Esophagus squamous epithelium (tissue), 5 donors: ENCODE data around the gene ALG5. TPM values are rescaled to one million over a fixed set of nuclear protein-coding genes. Genes with fewer than 3 reads are reported as not detected.

Source experiments
- DNase-seq: peaks from one replicate; lab custom pipeline; 2025; lab: John Stamatoyannopoulos, UW
- H3K27ac ChIP-seq, 4 donors: fragments of 200-600 bp; sonication (generic); one replicate each; pipeline ENCODE4 v1.5.1; 2016 to 2019; ENCODE audit warnings: mild to moderate bottlenecking in 1 of 4
- H3K27me3 ChIP-seq, 4 donors: fragments of 200-600 bp; sonication (generic); 1 replicate in 3 of 4; 2 replicates in 1 of 4; pipeline versions ENCODE4 v1.5.1 to v1.6.0; 2017 to 2021; ENCODE audit warnings: antibody characterized with exemption in 1 of 4
- H3K36me3 ChIP-seq, 3 donors: fragments of 200-600 bp; sonication (generic); one replicate each; pipeline ENCODE4 v1.5.1; 2016 to 2019
- H3K4me1 ChIP-seq, 3 donors: fragments of 200-600 bp; sonication (generic); one replicate each; pipeline ENCODE4 v1.5.1; 2017 to 2019
- H3K4me3 ChIP-seq, 4 donors: fragments of 200-600 bp; sonication (generic); 1 replicate in 3 of 4; 2 replicates in 1 of 4; pipeline ENCODE4 v1.5.1; 2016 to 2019; ENCODE audit warnings: mild to moderate bottlenecking in 2 of 4, moderate library complexity in 1 of 4
- H3K9me3 ChIP-seq, 3 donors: fragments of 200-600 bp; sonication (generic); one replicate each; pipeline ENCODE4 v1.5.1; 2016 to 2019
- CTCF ChIP-seq, 6 experiments: fragments of 450-650 bp in 4 of 6; fragments of 200-600 bp in 2 of 6; sonication (generic) in 2 of 6; IDR thresholded peaks; one replicate each; pipeline ENCODE4 v1.5.1; 2016 to 2019; ENCODE audit warnings: antibody characterized with exemption in 6 of 6, mild to moderate bottlenecking in 4 of 6, moderate library complexity in 4 of 6
- POLR2A ChIP-seq, 4 donors: fragments of 450-650 bp; IDR thresholded peaks; one replicate each; pipeline ENCODE4 v1.6.1; 2017; ENCODE audit warnings: antibody characterized with exemption in 4 of 4, mild to moderate bottlenecking in 4 of 4, moderate library complexity in 3 of 4
- WGBS, 2 donors: methylation state at CpG; one replicate each; pipeline ENCODE4 v1.1.5; 2018; 5-methylcytosine and 5-hydroxymethylcytosine counted together
- intact Hi-C: fragments of 100-400 bp; cut with DNase I; formaldehyde crosslinking; loops from one replicate; pipeline ENCODE4 v1.15.0; 2022
- total RNA-seq, 4 donors: library from RNA; depleted of rRNA; stranded (reverse); fragments of >200 nt; gene quantifications; one replicate each; pipeline ENCODE4 v1.1.0, GENCODE V29; 2016
- donor health status: DM: yes; HTN: yes; CAD: no.

Gene ALG5
- total RNA-seq, 4 donors from 2014 or later, result 15.0 to 43.1 (median 23.3) TPM

GRCh38 chr13:36986462-36987240, 12.5 kb downstream of the ALG5 start:
- H3K4me1 ChIP-seq, result peaks cover 0 to 12% (median 0%) of the 10 kb centered on the region in 3 donors
- H3K27ac ChIP-seq, result peak overlapping the region in 1 of 4 donors; percentile 13
- WGBS, 2 donors, result 59 to 63% methylated on average over 2 of the region's 2 CpGs
- DNase-seq, result no peak
- no peaks in the 10 kb centered on the region for H3K27me3 ChIP-seq
- no peak overlapping the region for H3K4me3 ChIP-seq
- peaks cover 0 to 97% (median 20%) of the 10 kb centered on the region in 3 donors for H3K36me3 ChIP-seq
- intact Hi-C loops, result no loop called here
- no peaks in the 10 kb centered on the region for H3K9me3 ChIP-seq
- TF ChIP-seq CTCF (IDR thresholded peaks at IDR 0.05) (no peak), POLR2A (IDR thresholded peaks at IDR 0.05) (no peak)

DNA sequence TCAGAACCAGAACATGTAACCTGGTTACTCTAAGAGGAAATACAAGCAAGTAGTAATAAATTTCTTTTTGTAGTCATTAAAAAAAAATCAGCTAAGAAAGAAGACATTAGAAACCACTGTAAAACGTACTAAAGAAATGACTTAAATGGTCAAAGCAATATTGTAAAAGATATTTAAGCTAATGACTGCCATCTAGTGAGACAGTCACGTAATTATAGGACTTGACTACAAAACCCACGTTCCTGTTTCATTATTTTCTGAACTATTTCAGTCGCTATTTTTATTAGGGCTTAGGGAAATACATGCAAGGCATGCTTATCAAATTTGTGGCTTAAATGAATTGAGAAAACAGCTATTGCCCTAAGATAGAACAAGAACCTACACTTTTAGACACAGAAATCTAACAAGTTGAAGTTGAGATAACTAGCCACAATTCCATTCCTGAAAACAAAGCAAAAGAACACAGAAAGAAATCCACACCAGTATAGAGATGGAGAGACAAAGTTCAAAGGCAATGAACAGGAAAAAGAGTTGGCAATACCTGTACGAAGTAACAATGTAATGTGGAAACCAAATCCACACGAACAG, 17.9 kb downstream of the ALG5 start:
- no peaks in the 10 kb centered on the region for H3K4me1 ChIP-seq
- DNase-seq, result no peak
- intact Hi-C loops, result no loop called here
- H3K4me3 ChIP-seq, result no peak overlapping the region
- peaks cover 0 to 94% (median 26%) of the 10 kb centered on the region in 3 donors for H3K36me3 ChIP-seq
- no peaks in the 10 kb centered on the region for H3K27me3 ChIP-seq
- WGBS, 2 donors, result 28% methylated on average over 6 of the region's 6 CpGs
- H3K9me3 ChIP-seq, result no peaks in the 10 kb centered on the region
- TF ChIP-seq POLR2A (IDR thresholded peaks at IDR 0.05), result no peak
- TF ChIP-seq CTCF (IDR thresholded peaks at IDR 0.05), result peak in 5 of 6 experiments; percentile 24 to 65 (median 33)
- no peak overlapping the region for H3K27ac ChIP-seq

- Histone ChIP-seq H3K36me3 (peaks cover 0 to 95% (median 21%) of the 10 kb centered on the region in 3 donors), H3K27me3 (no peaks in the 10 kb centered on the region), H3K4me1 (no peaks in the 10 kb centered on the region), H3K9me3 (no peaks in the 10 kb centered on the region), H3K27ac (no peak overlapping the region), H3K4me3 (no peak overlapping the region)
- no peak for DNase-seq
- TF ChIP-seq CTCF (IDR thresholded peaks at IDR 0.05) (no peak), POLR2A (IDR thresholded peaks at IDR 0.05) (no peak)
- intact Hi-C loops, result loop anchor here (10.0 kb wide), 1 partner anchor 125 kb away; no protein-coding TSS in a partner anchor
- WGBS, 2 donors, result 80 to 84% methylated on average over 6 to 7 of the region's 7 CpGs
These were observed 19.6 kb downstream of the ALG5 start for GRCh38 chr13:36979361-36980050.

GRCh38 chr13:36975172-36975571, 24.0 kb downstream of the ALG5 start:
- no peak for DNase-seq
- 80 to 82% methylated on average over 1 of the region's 1 CpG for WGBS, 2 donors
- no peak for TF ChIP-seq CTCF (IDR thresholded peaks at IDR 0.05)
- no peak for TF ChIP-seq POLR2A (IDR thresholded peaks at IDR 0.05)
- H3K36me3 ChIP-seq, result peaks cover 0 to 95% (median 6%) of the 10 kb centered on the region in 3 donors
- H3K4me1 ChIP-seq, result no peaks in the 10 kb centered on the region
- H3K9me3 ChIP-seq, result no peaks in the 10 kb centered on the region
- H3K27me3 ChIP-seq, result no peaks in the 10 kb centered on the region
- H3K27ac ChIP-seq, result no peak overlapping the region
- H3K4me3 ChIP-seq, result no peak overlapping the region
- intact Hi-C loops, result loop anchor here (10.0 kb wide), 1 partner anchor 120 kb away; no protein-coding TSS in a partner anchor
